ENCODE data around the gene SYTL1. TPM values are rescaled to one million over a fixed set of nuclear protein-coding genes. Genes with fewer than 3 reads are reported as not detected.

SYTL1 gene
- polyA plus RNA-seq, 1 of the 3 experiments (the other 2 are of a cell fraction) = 3.0 TPM

GRCh38 chr1:27388337-27389005 is 46.6 kb downstream of the SYTL1 start:
- Histone ChIP-seq H3K4me1 (ENCODE audit: control insufficient read depth in 1 of 2, insufficient read depth in 2 of 2, low read depth in 1 of 2, low read length in 1 of 2) (peaks cover 0 to 20% of the 10 kb centered on the region in 2 experiments; a peak in 2 of 4 replicates), H3K4me3 (ENCODE audit: low read depth in 2 of 2, low read length in 1 of 2) (no peak overlapping the region; a peak in 1 of 4 replicates), H3F3A (replicated peaks; ENCODE audit: insufficient read depth) (no peaks in the 10 kb centered on the region), H3K27me3 (ENCODE audit: insufficient read depth) (no peaks in the 10 kb centered on the region; the same call in 1 of the 2 replicates), H3K9me2 (no peaks in the 10 kb centered on the region), H3K9me3 (no peaks in the 10 kb centered on the region), H3K9ac (no peak overlapping the region), H3K79me2 (ENCODE audit: insufficient read depth) (peaks cover 9% of the 10 kb centered on the region; the same call in 1 of the 2 replicates), H3K27ac (ENCODE audit: low read depth in 2 of 2, low read length in 1 of 2) (no peak overlapping the region), H3K4me2 (no peak overlapping the region), H3K36me3 (replicated peaks in 1 of 2; ENCODE audit: control insufficient read depth in 1 of 2, insufficient read depth in 2 of 2, low read length in 1 of 2) (no peaks in the 10 kb centered on the region), H2AFZ (ENCODE audit: low read depth) (no peak overlapping the region), H4K20me1 (ENCODE audit: insufficient read depth) (no peaks in the 10 kb centered on the region)
- TF ChIP-seq SIN3A (IDR thresholded peaks at IDR 0.05; ENCODE audit: borderline replicate concordance, low read depth, low read length) = no peak
- peak; percentile 88 for TF ChIP-seq SMC3 (IDR thresholded peaks at IDR 0.05; ENCODE audit: low read depth, low read length)
- TF ChIP-seq POLR2AphosphoS5 (IDR thresholded peaks at IDR 0.05; ENCODE audit: low read depth, low read length) = no peak
- TF ChIP-seq JUND (IDR thresholded peaks at IDR 0.05) = no peak
- peak; percentile 84 for TF ChIP-seq RAD21 (IDR thresholded peaks at IDR 0.05; ENCODE audit: low read length)
- peak; percentile 82 for TF ChIP-seq CTCF (IDR thresholded peaks at IDR 0.05)
- TF ChIP-seq MEF2A (IDR thresholded peaks at IDR 0.05; ENCODE audit: borderline replicate concordance, low read depth) = no peak
- TF ChIP-seq REST (IDR thresholded peaks at IDR 0.05; ENCODE audit: low read depth, low read length) = no peak
- TF ChIP-seq PBX3 (IDR thresholded peaks at IDR 0.05) = no peak
- no peak for TF ChIP-seq NRF1 (IDR thresholded peaks at IDR 0.05; ENCODE audit: low read depth, low read length)
- TF ChIP-seq EP300 (IDR thresholded peaks at IDR 0.05; ENCODE audit: borderline replicate concordance in 1 of 2, low read depth in 1 of 2, low read length in 1 of 2) = no peak
- no peak for TF ChIP-seq FOSL2 (IDR thresholded peaks at IDR 0.05; ENCODE audit: borderline replicate concordance, low read depth)
- TF ChIP-seq FOXJ3 (CRISPR knock-in tag; IDR thresholded peaks at IDR 0.05) = no peak
- TF ChIP-seq TEAD4 (IDR thresholded peaks at IDR 0.05; ENCODE audit: borderline replicate concordance, insufficient read depth) = no peak
- no peak for TF ChIP-seq TAF1 (IDR thresholded peaks at IDR 0.05; ENCODE audit: borderline replicate concordance, low read depth, low read length)
- TF ChIP-seq RFX5 (IDR thresholded peaks at IDR 0.05; ENCODE audit: low read length) = no peak
- no peak for TF ChIP-seq IRF3 (IDR thresholded peaks at IDR 0.05; ENCODE audit: low read depth, low read length)
- TF ChIP-seq RXRA (IDR thresholded peaks at IDR 0.05; ENCODE audit: borderline replicate concordance, low read depth) = no peak
- no peak for TF ChIP-seq ELF1 (IDR thresholded peaks at IDR 0.05)
- TF ChIP-seq FOXM1 (IDR thresholded peaks at IDR 0.05; ENCODE audit: low read depth) = no peak
- peak; percentile 74 for DNase-seq
- 36% methylated on average over 5 of the region's 5 CpGs for WGBS (ENCODE audit: low lambda C conversion rate)
- ChIA-PET CTCF (interaction anchor here (0.6 to 20.0 kb wide), 22 partner anchors 8 to 316 kb away, joined by 3 to 731 read pairs (median 4); partner anchors contain the start of gene MAP3K6), POLR2A (no interaction called here)
